ENCODE measurements around the gene TRIM44. TPM values are rescaled to one million over a fixed set of nuclear protein-coding genes. Genes with fewer than 3 reads are reported as not detected.
A peak's percentile ranks its signal among the peaks of the same experiment; 100 is the strongest.

Gene TRIM44
- total and polyA plus RNA-seq, 4 donors = 3.7 to 15.1 (median 10.4) TPM

- Histone ChIP-seq H3K4me1 (ENCODE audit: control insufficient read depth in 4 of 4, insufficient read depth in 4 of 4, low read length in 3 of 4) (peaks cover 5 to 21% (median 14%) of the 10 kb centered on the region in 4 donors), H3K27ac (ENCODE audit: low read depth in 1 of 2, low read length in 2 of 2) (no peak overlapping the region), H3K4me3 (ENCODE audit: low read depth in 1 of 3, low read length in 3 of 3) (no peak overlapping the region), H3K9me3 (ENCODE audit: control insufficient read depth in 4 of 4, low read length in 3 of 4) (no peaks in the 10 kb centered on the region), H3K27me3 (ENCODE audit: control insufficient read depth in 4 of 4, insufficient read depth in 4 of 4, low read length in 3 of 4) (no peaks in the 10 kb centered on the region), H3K36me3 (ENCODE audit: control insufficient read depth in 4 of 4, insufficient read depth in 3 of 4, low read depth in 1 of 4, low read length in 3 of 4) (no peaks in the 10 kb centered on the region), H3K9ac (ENCODE audit: low read depth in 1 of 2, low read length in 2 of 2) (no peak overlapping the region)
- WGBS = 33% methylated on average over 4 of the region's 4 CpGs
- no peak for DNase-seq (ENCODE audit: low spot score)
- TF ChIP-seq YY1 (IDR thresholded peaks at IDR 0.05) = peak; percentile 52
- peak; percentile 29 for TF ChIP-seq REST (IDR thresholded peaks at IDR 0.05)
- TF ChIP-seq HNF4A (conservative IDR thresholded peaks at IDR 0.05) = peak; percentile 25 to 84
- peak in 1 of 2 donors; percentile 77 for TF ChIP-seq JUND (IDR thresholded peaks at IDR 0.05)
- peak in 1 of 2 donors; percentile 84 for TF ChIP-seq RXRA (IDR thresholded peaks at IDR 0.05)
- no peak for TF ChIP-seq ATF3 (IDR thresholded peaks at IDR 0.05)
- peak; percentile 69 for TF ChIP-seq ZBTB33 (IDR thresholded peaks at IDR 0.05)
- no peak for TF ChIP-seq GABPA (IDR thresholded peaks at IDR 0.05 in 1 of 2, conservative IDR thresholded peaks at IDR 0.05 in 1 of 2)
- no peak for TF ChIP-seq HNF4G (IDR thresholded peaks at IDR 0.05)
- TF ChIP-seq RAD21 (IDR thresholded peaks at IDR 0.05) = peak in 1 of 2 donors; percentile 40
- TF ChIP-seq, protein P1, sequence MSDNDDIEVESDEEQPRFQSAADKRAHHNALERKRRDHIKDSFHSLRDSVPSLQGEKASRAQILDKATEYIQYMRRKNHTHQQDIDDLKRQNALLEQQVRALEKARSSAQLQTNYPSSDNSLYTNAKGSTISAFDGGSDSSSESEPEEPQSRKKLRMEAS (IDR thresholded peaks at IDR 0.05) = peak; percentile 58
- TF ChIP-seq FOXA2 (IDR thresholded peaks at IDR 0.05) = peak; percentile 31
These were observed 173.6 kb downstream of the TRIM44 start for GRCh38 chr11:35836205-35836604.

DNA sequence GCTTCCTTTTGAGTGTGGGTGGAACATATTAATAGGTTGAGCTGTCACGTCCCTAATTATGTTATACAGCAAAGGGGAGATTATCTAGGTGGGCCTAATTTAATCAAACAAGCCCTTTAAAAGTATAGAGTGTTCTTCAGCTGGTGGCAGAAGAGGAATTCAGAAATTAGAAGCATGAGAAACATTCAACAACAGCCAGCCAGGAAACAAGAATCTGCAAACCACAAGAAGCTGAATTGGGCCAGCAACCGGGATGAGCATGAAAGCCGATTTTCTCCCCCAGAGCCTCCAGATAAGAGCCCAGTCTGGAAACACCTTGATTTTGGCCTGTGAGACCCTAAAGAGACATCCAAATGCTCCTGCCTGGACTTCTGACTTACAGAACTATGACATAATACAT, 175.5 kb downstream of the TRIM44 start:
- TF ChIP-seq ATF3 (IDR thresholded peaks at IDR 0.05) (no peak), JUND (IDR thresholded peaks at IDR 0.05) (no peak), CTCF (IDR thresholded peaks at IDR 0.05; ENCODE audit: low read depth, low read length, missing input control) (no peak), FOXA2 (IDR thresholded peaks at IDR 0.05) (no peak), GABPA (IDR thresholded peaks at IDR 0.05 in 1 of 2, conservative IDR thresholded peaks at IDR 0.05 in 1 of 2) (no peak), HNF4G (IDR thresholded peaks at IDR 0.05) (no peak)
- Histone ChIP-seq H3K9me3 (ENCODE audit: control insufficient read depth in 4 of 4, low read length in 3 of 4) (no peaks in the 10 kb centered on the region), H3K36me3 (ENCODE audit: control insufficient read depth in 4 of 4, insufficient read depth in 3 of 4, low read depth in 1 of 4, low read length in 3 of 4) (no peaks in the 10 kb centered on the region), H3K27ac (ENCODE audit: low read depth in 1 of 2, low read length in 2 of 2) (no peak overlapping the region), H3K27me3 (ENCODE audit: control insufficient read depth in 4 of 4, insufficient read depth in 4 of 4, low read length in 3 of 4) (no peaks in the 10 kb centered on the region), H3K9ac (ENCODE audit: low read depth in 1 of 2, low read length in 2 of 2) (no peak overlapping the region), H3K4me1 (ENCODE audit: control insufficient read depth in 4 of 4, insufficient read depth in 4 of 4, low read length in 3 of 4) (peaks cover 5 to 22% (median 15%) of the 10 kb centered on the region in 4 donors), H3K4me3 (ENCODE audit: low read depth in 1 of 3, low read length in 3 of 3) (no peak overlapping the region)
- DNase-seq (ENCODE audit: low spot score) = no peak
- 92% methylated on average over 3 of the region's 3 CpGs for WGBS
